Testis (tissue), 2 donors: Measurements from ENCODE around the gene TRPM2.

Experiments used
- CTCF ChIP-seq, 3 experiments: fragments of 450-650 bp in 2 of 3; fragments of 200-600 bp in 1 of 3; sonication (generic) in 1 of 3; IDR thresholded peaks; one replicate each; pipeline ENCODE4 v1.5.1; 2016 to 2019; ENCODE audit warnings: antibody characterized with exemption in 3 of 3, mild to moderate bottlenecking in 2 of 3, moderate library complexity in 1 of 3
- POLR2A ChIP-seq: fragments of 450-650 bp; IDR thresholded peaks from one replicate; pipeline ENCODE4 v1.6.1; 2017; ENCODE audit warnings: antibody characterized with exemption, mild to moderate bottlenecking, moderate library complexity

- no peak for TF ChIP-seq CTCF (IDR thresholded peaks at IDR 0.05)
- no peak for TF ChIP-seq POLR2A
Measured at GRCh38 chr21:44356636-44357035, 3.2 kb downstream of the TRPM2 start.
